KMS-11 (cell line): ENCODE results near the gene IL17A.

Source experiments
- H2AFZ ChIP-seq: fragments of 200-600 bp; sonication (generic); 2 replicates; pipeline ENCODE4 v1.6.1; 2016; ENCODE audit warnings: antibody characterized with exemption, mixed run types, low read depth
- H3K27ac ChIP-seq: fragments of 200-600 bp; sonication (generic); 2 replicates; pipeline ENCODE4 v1.6.1; 2016; ENCODE audit warnings: mild to moderate bottlenecking, mixed run types
- H3K27me3 ChIP-seq: fragments of 200-600 bp; sonication (generic); 2 replicates; pipeline ENCODE4 v1.6.1; 2017; ENCODE audit warnings: mild to moderate bottlenecking, low read depth, mixed run types, moderate library complexity; ENCODE audit not compliant: insufficient read depth
- H3K36me3 ChIP-seq: fragments of 200-600 bp; sonication (generic); 2 replicates; pipeline ENCODE4 v1.6.1; 2017; ENCODE audit warnings: mild to moderate bottlenecking, mixed run types; ENCODE audit not compliant: insufficient read depth
- H3K4me1 ChIP-seq: fragments of 200-600 bp; sonication (generic); 2 replicates; pipeline ENCODE4 v1.6.1; 2016; ENCODE audit warnings: mild to moderate bottlenecking, low read depth, mixed run types; ENCODE audit not compliant: poor library complexity, severe bottlenecking
- H3K4me2 ChIP-seq: fragments of 200-600 bp; sonication (generic); 2 replicates; pipeline ENCODE4 v1.7.0; 2016; ENCODE audit warnings: mild to moderate bottlenecking, mixed run types
- H3K4me3 ChIP-seq: fragments of 200-600 bp; sonication (generic); IDR thresholded peaks from 2 replicates; pipeline ENCODE4 v1.6.1; 2017; ENCODE audit warnings: low read depth, low read length, mixed read lengths; ENCODE audit not compliant: insufficient read depth
- H3K79me2 ChIP-seq: fragments of 200-600 bp; sonication (generic); 2 replicates; pipeline ENCODE4 v1.6.1; 2016; ENCODE audit warnings: low read depth, mixed run types; ENCODE audit not compliant: insufficient read depth
- H3K9ac ChIP-seq: fragments of 200-600 bp; sonication (generic); 2 replicates; pipeline ENCODE4 v1.6.1; 2016; ENCODE audit warnings: mild to moderate bottlenecking, mixed run types
- H4K20me1 ChIP-seq: fragments of 200-600 bp; sonication (generic); 2 replicates; pipeline ENCODE4 v1.6.1; 2016; ENCODE audit warnings: mild to moderate bottlenecking, mixed run types; ENCODE audit not compliant: insufficient read depth
- CTCF ChIP-seq: fragments of 200-600 bp; sonication (generic); conservative IDR thresholded peaks from 2 replicates; pipeline ENCODE4 v1.6.1; 2017; ENCODE audit warnings: low read depth, mild to moderate bottlenecking, antibody characterized with exemption, low read length, moderate library complexity, mixed read lengths

IL17A gene

GRCh38 chr6:52230685-52231084, 44.5 kb downstream of the IL17A start:
- Histone ChIP-seq H3K4me3 (no peak overlapping the region), H3K36me3 (no peaks in the 10 kb centered on the region), H3K4me1 (peaks cover 86% of the 10 kb centered on the region), H4K20me1 (no peaks in the 10 kb centered on the region), H3K9ac (no peak overlapping the region), H3K79me2 (no peaks in the 10 kb centered on the region), H3K27me3 (peaks cover 10% of the 10 kb centered on the region; the same call in 1 of the 2 replicates), H3K4me2 (peak overlapping the region; percentile 66; the same call in 1 of the 2 replicates), H3K27ac (no peak overlapping the region), H2AFZ (no peak overlapping the region)
- TF ChIP-seq CTCF, result no peak

GRCh38 chr6:52231406-52232127, 45.4 kb downstream of the IL17A start:
- no peak for TF ChIP-seq CTCF
- no peak overlapping the region for H3K9ac ChIP-seq
- H3K27ac ChIP-seq, result no peak overlapping the region
- H3K27me3 ChIP-seq, result peaks cover 10% of the 10 kb centered on the region; the same call in 1 of the 2 replicates
- H3K4me2 ChIP-seq, result peak overlapping the region; percentile 66
- peaks cover 78% of the 10 kb centered on the region for H3K4me1 ChIP-seq
- no peak overlapping the region for H2AFZ ChIP-seq
- no peaks in the 10 kb centered on the region for H4K20me1 ChIP-seq
- H3K4me3 ChIP-seq, result no peak overlapping the region
- H3K36me3 ChIP-seq, result no peaks in the 10 kb centered on the region
- no peaks in the 10 kb centered on the region for H3K79me2 ChIP-seq

GRCh38 chr6:52233005-52233404, 46.8 kb downstream of the IL17A start:
- Histone ChIP-seq H2AFZ (no peak overlapping the region), H3K4me3 (no peak overlapping the region), H3K27ac (no peak overlapping the region), H3K79me2 (no peaks in the 10 kb centered on the region), H3K4me1 (peaks cover 64% of the 10 kb centered on the region), H4K20me1 (no peaks in the 10 kb centered on the region), H3K27me3 (peaks cover 10% of the 10 kb centered on the region; the same call in 1 of the 2 replicates), H3K4me2 (no peak overlapping the region), H3K36me3 (no peaks in the 10 kb centered on the region), H3K9ac (no peak overlapping the region)
- no peak for TF ChIP-seq CTCF

- Histone ChIP-seq H4K20me1 (no peaks in the 10 kb centered on the region), H3K79me2 (no peaks in the 10 kb centered on the region), H3K4me3 (no peak overlapping the region), H3K9ac (no peak overlapping the region), H2AFZ (no peak overlapping the region), H3K4me2 (no peak overlapping the region), H3K4me1 (peaks cover 52% of the 10 kb centered on the region), H3K27me3 (peaks cover 10% of the 10 kb centered on the region; the same call in 1 of the 2 replicates), H3K36me3 (no peaks in the 10 kb centered on the region), H3K27ac (no peak overlapping the region)
- TF ChIP-seq CTCF, result peak; percentile 76
Observed at GRCh38 chr6:52233975-52234823, 48.0 kb downstream of the IL17A start.
